T-helper 9 cell (primary cell): ENCODE results near the gene PABPC1L2B.
"Not testable (repeated sequence)": the region's sequence is repeated elsewhere in the genome, so short reads cannot be mapped to it uniquely, and the experiment has no call there.

Experiments
- DNase-seq: peaks from one replicate; pipeline ENCODE4 v3.0.0-alpha.2; 2020
- total RNA-seq, 2 donors: gene quantifications; one replicate each; lab custom pipeline; 2026; lab: John Stamatoyannopoulos, UW

PABPC1L2B gene
- 0 reads per million in 2 donors for total RNA-seq

- DNase-seq, result not testable (repeated sequence)
Observed at GRCh38 chrX:73002733-73003132, at the start of gene PABPC1L2B. Gene PABPC1L2B, plus strand, starts transcription at chrX:73002939. Its CDS starts 704 bp downstream, at chrX:73003643.

- not testable (repeated sequence) for DNase-seq
Observed at GRCh38 chrX:72959971-72960370, 42.8 kb upstream of the PABPC1L2B start.

GRCh38 chrX:72971859-72972258, 30.9 kb upstream of the PABPC1L2B start:
- DNase-seq, result not testable (repeated sequence)

GRCh38 chrX:72974885-72975284, 27.9 kb upstream of the PABPC1L2B start:
- not testable (repeated sequence) for DNase-seq

GRCh38 chrX:72980894-72981469, 21.8 kb upstream of the PABPC1L2B start:
- not testable (repeated sequence) for DNase-seq

DNA sequence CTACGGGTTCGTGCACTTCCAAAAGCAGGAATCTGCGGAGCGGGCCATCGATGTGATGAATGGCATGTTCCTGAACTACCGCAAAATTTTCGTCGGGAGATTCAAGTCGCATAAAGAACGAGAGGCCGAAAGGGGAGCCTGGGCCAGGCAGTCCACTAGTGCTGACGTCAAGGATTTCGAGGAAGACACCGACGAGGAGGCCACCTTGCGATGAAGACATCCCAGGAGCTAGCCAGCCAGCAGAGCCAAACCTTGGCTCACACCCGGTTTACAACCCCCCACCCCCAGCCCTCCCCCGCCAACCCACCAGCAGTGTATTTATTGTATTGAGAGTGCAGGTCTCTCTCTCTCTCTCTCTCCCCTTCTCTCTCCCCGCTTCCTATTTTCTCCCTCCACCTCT, 1.3 kb downstream of the PABPC1L2B start:
- not testable (repeated sequence) for DNase-seq

- no peak for DNase-seq
Observed at GRCh38 chrX:73021361-73022092, 18.8 kb downstream of the PABPC1L2B start.

DNA sequence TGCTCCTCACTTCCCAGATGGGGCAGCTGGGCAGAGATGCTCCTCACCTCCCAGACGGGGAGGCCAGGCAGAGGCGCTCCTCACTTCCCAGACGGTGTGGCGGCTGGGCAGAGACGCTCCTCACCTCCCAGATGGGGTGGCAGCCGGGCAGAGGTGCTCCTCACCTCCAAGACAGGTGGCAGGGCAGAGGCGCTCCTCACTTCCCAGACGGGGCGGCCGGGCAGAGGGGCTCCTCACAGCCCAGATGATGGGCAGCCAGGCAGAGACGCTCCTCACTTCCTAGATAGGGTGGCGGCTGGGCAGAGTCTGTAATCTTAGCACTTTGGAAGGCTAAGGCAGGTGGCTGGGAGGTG, 19.3 kb downstream of the PABPC1L2B start:
- DNase-seq, result not testable (repeated sequence)

GRCh38 chrX:73028876-73029275, 26.1 kb downstream of the PABPC1L2B start:
- DNase-seq, result no peak
